M059J (cell line): Measurements from ENCODE around the gene UBE2Q1. TPM values are rescaled to one million over a fixed set of nuclear protein-coding genes. Genes with fewer than 3 reads are reported as not detected.
"Not testable (repeated sequence)": the region's sequence is repeated elsewhere in the genome, so short reads cannot be mapped to it uniquely, and the experiment has no call there.

Source experiments
- DNase-seq: peaks from one replicate; pipeline ENCODE4 v3.0.0-alpha.2; 2012; ENCODE audit warnings: low read depth
- total RNA-seq: library from RNA; depleted of rRNA; stranded (reverse); fragments of >200 nt; shearing (Covaris generic); gene quantifications from 2 replicates; pipeline ENCODE4 v1.2.3, GENCODE V29; 2014

UBE2Q1 gene
- total RNA-seq, 1 experiment from 2014 or later = 42.4 TPM

GRCh38 chr1:154551474-154551873 is 7.0 kb downstream of the UBE2Q1 start:
- no peak for DNase-seq

- no peak for DNase-seq
Observed at GRCh38 chr1:154550657-154551056, 7.8 kb downstream of the UBE2Q1 start.

- no peak for DNase-seq
Observed at GRCh38 chr1:154550070-154550469, 8.4 kb downstream of the UBE2Q1 start.

GRCh38 chr1:154549202-154549770 is 9.2 kb downstream of the UBE2Q1 start:
- no peak for DNase-seq

GRCh38 chr1:154548028-154548427 is 10.4 kb downstream of the UBE2Q1 start:
- no peak for DNase-seq

- DNase-seq = no peak
Observed at GRCh38 chr1:154547105-154547732, 11.2 kb downstream of the UBE2Q1 start.

- peak; percentile 65 for DNase-seq
Observed at GRCh38 chr1:154546264-154547063, 12.0 kb downstream of the UBE2Q1 start.

GRCh38 chr1:154541231-154541630 is 17.2 kb downstream of the UBE2Q1 start:
- no peak for DNase-seq

GRCh38 chr1:154539486-154540483 is 18.7 kb downstream of the UBE2Q1 start:
- DNase-seq = no peak

GRCh38 chr1:154536570-154536969 is 21.9 kb downstream of the UBE2Q1 start:
- DNase-seq = no peak

GRCh38 chr1:154533952-154534844 is 24.3 kb downstream of the UBE2Q1 start:
- peak; percentile 46 for DNase-seq

GRCh38 chr1:154531950-154532349 is 26.5 kb downstream of the UBE2Q1 start:
- not testable (repeated sequence) for DNase-seq

- DNase-seq = no peak
Observed at GRCh38 chr1:154529308-154529707, 29.2 kb downstream of the UBE2Q1 start.

GRCh38 chr1:154527192-154527591 is 31.3 kb downstream of the UBE2Q1 start:
- DNase-seq = no peak

- peak; percentile 44 for DNase-seq
Observed at GRCh38 chr1:154524881-154525280, 33.6 kb downstream of the UBE2Q1 start.

GRCh38 chr1:154521695-154522094 is 36.8 kb downstream of the UBE2Q1 start:
- no peak for DNase-seq

- no peak for DNase-seq
Observed at GRCh38 chr1:154520333-154520732, 38.1 kb downstream of the UBE2Q1 start.

- DNase-seq = no peak
Observed at GRCh38 chr1:154519591-154519991, 38.9 kb downstream of the UBE2Q1 start.

GRCh38 chr1:154517661-154518060 is 40.8 kb downstream of the UBE2Q1 start:
- DNase-seq = no peak

- no peak for DNase-seq
Observed at GRCh38 chr1:154514066-154514553, 44.4 kb downstream of the UBE2Q1 start.
